Measurements from ENCODE around the gene UBTD2.

DNA sequence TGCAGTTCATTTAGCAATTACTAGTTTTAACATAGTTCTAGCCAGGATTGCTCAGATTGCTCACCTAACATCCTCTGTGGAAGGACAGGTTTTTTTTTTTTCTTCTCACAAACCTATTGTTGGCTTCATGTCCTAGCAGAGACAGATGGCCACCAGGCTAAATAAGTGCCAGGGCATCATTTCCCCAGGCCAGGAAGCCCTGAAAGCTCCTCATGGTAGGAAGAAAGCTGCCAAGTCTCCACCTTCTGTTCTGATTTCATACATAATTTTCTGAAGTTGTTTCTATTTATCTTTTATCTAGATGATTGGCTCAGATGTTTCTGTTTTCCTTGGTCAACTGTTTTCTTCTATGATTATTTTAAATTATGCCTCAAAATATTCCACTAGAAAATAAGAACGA is 58.6 kb downstream of the UBTD2 start:
- no peak for TF ChIP-seq LEF1 (IDR thresholded peaks at IDR 0.05; ENCODE audit: borderline replicate concordance)
- no peak for TF ChIP-seq NFRKB (IDR thresholded peaks at IDR 0.05)
- TF ChIP-seq SUZ12 (IDR thresholded peaks at IDR 0.05) = no peak
- no peak for TF ChIP-seq L3MBTL2 (conservative IDR thresholded peaks at IDR 0.05)
- TF ChIP-seq FOXM1 (IDR thresholded peaks at IDR 0.05; ENCODE audit: borderline replicate concordance) = no peak
- TF ChIP-seq TARDBP (IDR thresholded peaks at IDR 0.05) = no peak
- no peak for TF ChIP-seq FOXK2 (IDR thresholded peaks at IDR 0.05)
- TF ChIP-seq BHLHE40 (IDR thresholded peaks at IDR 0.05; ENCODE audit: borderline replicate concordance) = no peak
- TF ChIP-seq, protein P1, sequence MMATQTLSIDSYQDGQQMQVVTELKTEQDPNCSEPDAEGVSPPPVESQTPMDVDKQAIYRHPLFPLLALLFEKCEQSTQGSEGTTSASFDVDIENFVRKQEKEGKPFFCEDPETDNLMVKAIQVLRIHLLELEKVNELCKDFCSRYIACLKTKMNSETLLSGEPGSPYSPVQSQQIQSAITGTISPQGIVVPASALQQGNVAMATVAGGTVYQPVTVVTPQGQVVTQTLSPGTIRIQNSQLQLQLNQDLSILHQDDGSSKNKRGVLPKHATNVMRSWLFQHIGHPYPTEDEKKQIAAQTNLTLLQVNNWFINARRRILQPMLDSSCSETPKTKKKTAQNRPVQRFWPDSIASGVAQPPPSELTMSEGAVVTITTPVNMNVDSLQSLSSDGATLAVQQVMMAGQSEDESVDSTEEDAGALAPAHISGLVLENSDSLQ (IDR thresholded peaks at IDR 0.05) = no peak
- no peak for TF ChIP-seq FOXA1 (IDR thresholded peaks at IDR 0.05)
- no peak for TF ChIP-seq SP1 (IDR thresholded peaks at IDR 0.05)

Data from HEK293T (cell line).